H9 (cell line): ENCODE measurements around the gene GMPR2. TPM values are rescaled to one million over a fixed set of nuclear protein-coding genes. Genes with fewer than 3 reads are reported as not detected.
A peak's percentile ranks its signal among the peaks of the same experiment; 100 is the strongest.

Experiments
- DNase-seq: peaks from one replicate; pipeline ENCODE4 v3.0.0-alpha.2; 2017
- H2AFZ ChIP-seq: one replicate; pipeline ENCODE4 v1.6.1; 2013; ENCODE audit warnings: mild to moderate bottlenecking, low read length, control low read depth, moderate library complexity
- H2AK5ac ChIP-seq: 2 replicates; pipeline ENCODE4 v1.6.1; 2013; ENCODE audit warnings: low read length, control low read depth, mixed read lengths; ENCODE audit not compliant: insufficient read length
- H2BK120ac ChIP-seq: one replicate; pipeline ENCODE4 v1.6.1; 2013; ENCODE audit warnings: low read depth, mild to moderate bottlenecking, low read length, control low read depth, inconsistent platforms; ENCODE audit not compliant: poor library complexity, severe bottlenecking
- H2BK12ac ChIP-seq: 2 replicates; pipeline ENCODE4 v1.6.1; 2013; ENCODE audit warnings: low read length, control low read depth, mixed read lengths, low read depth; ENCODE audit not compliant: insufficient read length
- H2BK15ac ChIP-seq: 2 replicates; pipeline ENCODE4 v1.6.1; 2013; ENCODE audit warnings: low read depth, low read length, control low read depth
- H2BK20ac ChIP-seq: one replicate; pipeline ENCODE4 v1.6.1; 2013; ENCODE audit warnings: low read depth, mild to moderate bottlenecking, low read length, control low read depth, inconsistent platforms; ENCODE audit not compliant: poor library complexity, severe bottlenecking
- H2BK5ac ChIP-seq: 2 replicates; pipeline ENCODE4 v1.6.1; 2013; ENCODE audit warnings: low read length, control low read depth, mixed read lengths; ENCODE audit not compliant: insufficient read length
- H3K14ac ChIP-seq: 2 replicates; pipeline ENCODE4 v1.6.1; 2013; ENCODE audit warnings: low read length, control low read depth; ENCODE audit not compliant: insufficient read depth
- H3K18ac ChIP-seq: 2 replicates; pipeline ENCODE4 v1.6.1; 2013; ENCODE audit warnings: low read depth, mild to moderate bottlenecking, mixed read lengths, low read length, control low read depth; ENCODE audit not compliant: insufficient read length
- H3K23ac ChIP-seq: 2 replicates; pipeline ENCODE4 v1.6.1; 2013; ENCODE audit warnings: low read length, control low read depth, mixed read lengths, low read depth; ENCODE audit not compliant: insufficient read length
- H3K23me2 ChIP-seq: 2 replicates; pipeline ENCODE4 v1.6.1; 2013; ENCODE audit warnings: low read depth, mild to moderate bottlenecking, mixed read lengths, low read length, control low read depth; ENCODE audit not compliant: insufficient read length, poor library complexity, severe bottlenecking
- H3K27ac ChIP-seq: 2 replicates; pipeline ENCODE4 v1.5.1; 2013; ENCODE audit warnings: low read length, control low read depth, mixed read lengths, low read depth; ENCODE audit not compliant: insufficient read length
- H3K27me3 ChIP-seq: 2 replicates; pipeline ENCODE4 v1.6.1; 2013; ENCODE audit warnings: low read length, control low read depth, inconsistent platforms; ENCODE audit not compliant: insufficient read depth
- H3K4ac ChIP-seq: 2 replicates; pipeline ENCODE4 v1.6.1; 2013; ENCODE audit warnings: low read depth, mild to moderate bottlenecking, control low read depth, inconsistent platforms, low read length, moderate library complexity
- H3K4me1 ChIP-seq: 2 replicates; pipeline ENCODE4 v1.6.1; 2013; ENCODE audit warnings: low read length, control low read depth, inconsistent platforms; ENCODE audit not compliant: insufficient read depth
- H3K4me2 ChIP-seq: 2 replicates; pipeline ENCODE4 v1.6.1; 2013; ENCODE audit warnings: low read length, control low read depth, mixed read lengths; ENCODE audit not compliant: insufficient read length, insufficient read depth
- H3K56ac ChIP-seq: 2 replicates; pipeline ENCODE4 v1.6.1; 2013; ENCODE audit warnings: low read depth, mild to moderate bottlenecking, mixed read lengths, low read length, control low read depth; ENCODE audit not compliant: insufficient read length
- H3K79me1 ChIP-seq: 2 replicates; pipeline ENCODE4 v1.6.1; 2013; ENCODE audit warnings: low read depth, mild to moderate bottlenecking, moderate library complexity, low read length, control low read depth, inconsistent platforms; ENCODE audit not compliant: insufficient read depth, poor library complexity, severe bottlenecking
- H3K79me2 ChIP-seq: 2 replicates; pipeline ENCODE4 v1.6.1; 2013; ENCODE audit warnings: low read length, control low read depth, inconsistent platforms; ENCODE audit not compliant: insufficient read depth
- H3K9ac ChIP-seq: 2 replicates; pipeline ENCODE4 v1.6.1; 2013; ENCODE audit warnings: low read length, control low read depth, mixed read lengths; ENCODE audit not compliant: insufficient read length; ENCODE audit errors: extremely low read depth
- H3K9me3 ChIP-seq: one replicate; pipeline ENCODE4 v1.6.1; 2013; ENCODE audit warnings: low read depth, low read length, inconsistent platforms; ENCODE audit not compliant: control insufficient read depth
- H3T11ph ChIP-seq: one replicate; pipeline ENCODE4 v1.6.1; 2013; ENCODE audit warnings: mild to moderate bottlenecking, low read length, control low read depth, inconsistent platforms
- H4K20me1 ChIP-seq: one replicate; pipeline ENCODE4 v1.6.1; 2013; ENCODE audit not compliant: control insufficient read depth, insufficient read length, insufficient read depth
- H4K5ac ChIP-seq: 2 replicates; pipeline ENCODE4 v1.6.1; 2013; ENCODE audit warnings: low read depth, mild to moderate bottlenecking, mixed read lengths, low read length, control low read depth; ENCODE audit not compliant: insufficient read length
- H4K8ac ChIP-seq: replicated peaks from 2 replicates; pipeline ENCODE4 v1.6.1; 2013; ENCODE audit warnings: low read length, control low read depth, mixed read lengths, low read depth; ENCODE audit not compliant: insufficient read length
- H4K91ac ChIP-seq: 2 replicates; pipeline ENCODE4 v1.6.1; 2013; ENCODE audit warnings: low read depth, mild to moderate bottlenecking, moderate library complexity, mixed read lengths, low read length, control low read depth; ENCODE audit not compliant: insufficient read length
- H3K27ac Mint-ChIP-seq, 3 experiments: 2 replicates in 2 of 3; 3 replicates in 1 of 3; pipeline ENCODE4 v1.8.0; 2020 to 2021; ENCODE audit warnings: mixed read lengths in 3 of 3, mild to moderate bottlenecking in 1 of 3, moderate library complexity in 1 of 3
- H3K27me3 Mint-ChIP-seq: 2 replicates; pipeline ENCODE4 v1.8.0; 2021; ENCODE audit warnings: low read depth, mild to moderate bottlenecking, moderate library complexity, mixed read lengths
- H3K36me3 Mint-ChIP-seq, 3 experiments: 2 replicates in 2 of 3; 3 replicates in 1 of 3; pipeline ENCODE4 v1.8.0; 2020 to 2021; ENCODE audit warnings: low read depth in 3 of 3, mixed read lengths in 3 of 3; ENCODE audit not compliant: insufficient read depth in 1 of 3
- H3K4me1 Mint-ChIP-seq, 2 experiments: 2 replicates each; pipeline ENCODE4 v1.8.0; 2020; ENCODE audit warnings: mixed read lengths in 2 of 2
- H3K4me3 Mint-ChIP-seq, 2 experiments: 2 replicates in 1 of 2; 3 replicates in 1 of 2; pipeline ENCODE4 v1.8.0; 2020 to 2021; ENCODE audit warnings: mild to moderate bottlenecking in 2 of 2, mixed read lengths in 2 of 2, moderate library complexity in 1 of 2
- H3K9me3 Mint-ChIP-seq, 2 experiments: 2 replicates in 1 of 2; 3 replicates in 1 of 2; pipeline ENCODE4 v1.8.0; 2020; ENCODE audit warnings: mild to moderate bottlenecking in 2 of 2, mixed read lengths in 2 of 2, moderate library complexity in 1 of 2
- CTCF ChIP-seq: fragments of 200-600 bp; sonication (generic); conservative IDR thresholded peaks from 3 replicates; pipeline ENCODE4 v1.8.0; 2021; ENCODE audit warnings: antibody characterized with exemption, mild to moderate bottlenecking
- WGBS: extraction: QIAGEN DNeasy Blood & Tissue Kit; methylation state at CpG from one replicate; pipeline ENCODE4 v1.1.7; 2013; ENCODE audit warnings: missing lambda C conversion rate, low lambda C conversion rate, mixed read lengths; ENCODE audit not compliant: insufficient read length; ENCODE audit errors: extremely low coverage; 5-methylcytosine and 5-hydroxymethylcytosine counted together
- total RNA-seq: library from RNA; stranded (reverse); gene quantifications from 2 replicates; pipeline ENCODE4 v1.2.1, GENCODE V29; 2021

The GMPR2 gene
- total RNA-seq, 1 experiment from 2014 or later: 84.7 TPM

GRCh38 chr14:24258548-24259265 is 26.0 kb downstream of the GMPR2 start:
- no peaks in the 10 kb centered on the region for H3K79me2 ChIP-seq
- no peaks in the 10 kb centered on the region for H3K27me3 ChIP-seq
- no peak overlapping the region for H3K18ac ChIP-seq
- H3K36me3 Mint-ChIP-seq: no peaks in the 10 kb centered on the region
- no peak overlapping the region for H4K5ac ChIP-seq
- DNase-seq: peak; percentile 24
- no peaks in the 10 kb centered on the region for H3K9me3 ChIP-seq
- no peak overlapping the region for H2AK5ac ChIP-seq
- no peaks in the 10 kb centered on the region; the same call in 1 of the 2 replicates for H3K27me3 Mint-ChIP-seq
- H3T11ph ChIP-seq: no peak overlapping the region
- H3K27ac ChIP-seq: no peak overlapping the region
- H2AFZ ChIP-seq: no peak overlapping the region
- peak overlapping the region in 1 of 3 experiments; percentile 27; a peak in 1 of 7 replicates for H3K27ac Mint-ChIP-seq
- H3K4me1 Mint-ChIP-seq: no peaks in the 10 kb centered on the region; a peak in 2 of 4 replicates
- no peaks in the 10 kb centered on the region for H3K9me3 Mint-ChIP-seq
- H3K4me2 ChIP-seq: no peak overlapping the region
- no peak overlapping the region for H3K4me3 Mint-ChIP-seq
- H3K79me1 ChIP-seq: no peaks in the 10 kb centered on the region
- no peak overlapping the region for H4K91ac ChIP-seq
- no peak overlapping the region for H3K23ac ChIP-seq
- H2BK15ac ChIP-seq: no peak overlapping the region
- no peak overlapping the region for H4K8ac ChIP-seq
- no peak overlapping the region for H2BK120ac ChIP-seq
- H3K4me1 ChIP-seq: no peaks in the 10 kb centered on the region
- no peak overlapping the region for H3K56ac ChIP-seq
- H3K9ac ChIP-seq: no peak overlapping the region
- H3K14ac ChIP-seq: no peak overlapping the region; the same call in 1 of the 2 replicates
- H4K20me1 ChIP-seq: no peaks in the 10 kb centered on the region
- H3K4ac ChIP-seq: no peak overlapping the region
- TF ChIP-seq CTCF: no peak
- no peak overlapping the region for H2BK5ac ChIP-seq
- no CpG with 5 or more reads among the region's 18 CpGs for WGBS
- no peak overlapping the region for H2BK12ac ChIP-seq
- no peaks in the 10 kb centered on the region for H3K23me2 ChIP-seq
- H2BK20ac ChIP-seq: no peak overlapping the region
